Measurements from ENCODE around the gene SREBF2. TPM values are rescaled to one million over a fixed set of nuclear protein-coding genes. Genes with fewer than 3 reads are reported as not detected.
"Not testable (repeated sequence)": the region's sequence is repeated elsewhere in the genome, so short reads cannot be mapped to it uniquely, and the experiment has no call there.

The SREBF2 gene
- total RNA-seq, 3 donors from 2014 or later = 20.8 to 33.5 (median 32.1) TPM

- no peak for TF ChIP-seq POLR2A (IDR thresholded peaks at IDR 0.05)
- TF ChIP-seq POLR2AphosphoS5 (IDR thresholded peaks at IDR 0.05) = no peak
- no peak for TF ChIP-seq CTCF (IDR thresholded peaks at IDR 0.05)
- no peaks in the 10 kb centered on the region for H3K36me3 ChIP-seq
- H3K9me3 ChIP-seq = no peaks in the 10 kb centered on the region
- no peaks in the 10 kb centered on the region for H3K4me1 ChIP-seq
- H3K27me3 ChIP-seq = no peaks in the 10 kb centered on the region
- H3K27ac ChIP-seq = peak overlapping the region; percentile 94 to 97
- intact Hi-C loops (cut with DNase I; ENCODE audit: low total_unique reads) = no loop called here
- H3K4me3 ChIP-seq = peak overlapping the region; percentile 84 to 97 (median 90)
- no peak for DNase-seq (ENCODE audit: low spot score in 2 of 2)
Observed at GRCh38 chr22:41834005-41834944, 1.4 kb downstream of the SREBF2 start.

GRCh38 chr22:41835462-41835861 is 2.6 kb downstream of the SREBF2 start:
- DNase-seq (ENCODE audit: low spot score in 2 of 2); H3K9me3 ChIP-seq; H3K27me3 ChIP-seq; H3K36me3 ChIP-seq; H3K4me3 ChIP-seq; intact Hi-C loops (cut with DNase I; ENCODE audit: low total_unique reads); H3K4me1 ChIP-seq: not testable (repeated sequence)
- peak overlapping the region in 1 of 2 donors; percentile 50 for H3K27ac ChIP-seq

GRCh38 chr22:41836551-41836950 is 3.6 kb downstream of the SREBF2 start:
- TF ChIP-seq CTCF (IDR thresholded peaks at IDR 0.05) (no peak), POLR2AphosphoS5 (IDR thresholded peaks at IDR 0.05) (no peak), POLR2A (IDR thresholded peaks at IDR 0.05) (no peak)
- DNase-seq (ENCODE audit: low spot score in 2 of 2) = no peak
- Histone ChIP-seq H3K27ac (peak overlapping the region; percentile 19 to 50), H3K9me3 (no peaks in the 10 kb centered on the region), H3K27me3 (no peaks in the 10 kb centered on the region), H3K4me1 (no peaks in the 10 kb centered on the region), H3K4me3 (no peak overlapping the region), H3K36me3 (no peaks in the 10 kb centered on the region)
- intact Hi-C loops (cut with DNase I; ENCODE audit: low total_unique reads) = no loop called here

GRCh38 chr22:41838842-41839618 is 6.1 kb downstream of the SREBF2 start:
- DNase-seq (ENCODE audit: low spot score in 2 of 2) = no peak
- Histone ChIP-seq H3K9me3 (no peaks in the 10 kb centered on the region), H3K4me3 (no peak overlapping the region), H3K27ac (peak overlapping the region in 1 of 2 donors; percentile 32), H3K36me3 (no peaks in the 10 kb centered on the region), H3K27me3 (no peaks in the 10 kb centered on the region), H3K4me1 (no peaks in the 10 kb centered on the region)
- no peak for TF ChIP-seq CTCF (IDR thresholded peaks at IDR 0.05)
- TF ChIP-seq POLR2A (IDR thresholded peaks at IDR 0.05) = no peak
- no peak for TF ChIP-seq POLR2AphosphoS5 (IDR thresholded peaks at IDR 0.05)
- intact Hi-C loops (cut with DNase I; ENCODE audit: low total_unique reads) = no loop called here

GRCh38 chr22:41840216-41840615 is 7.3 kb downstream of the SREBF2 start:
- Histone ChIP-seq H3K36me3 (no peaks in the 10 kb centered on the region), H3K27ac (peak overlapping the region in 1 of 2 donors; percentile 36), H3K4me3 (no peak overlapping the region), H3K27me3 (no peaks in the 10 kb centered on the region), H3K9me3 (no peaks in the 10 kb centered on the region), H3K4me1 (no peaks in the 10 kb centered on the region)
- no peak for DNase-seq (ENCODE audit: low spot score in 2 of 2)
- intact Hi-C loops (cut with DNase I; ENCODE audit: low total_unique reads) = no loop called here
- TF ChIP-seq POLR2A (IDR thresholded peaks at IDR 0.05) (no peak), POLR2AphosphoS5 (IDR thresholded peaks at IDR 0.05) (no peak)
